SK-N-MC (cell line): Measurements from ENCODE around the gene PGAM2.

ENCODE experiments used
- EZH2 ChIP-seq: fragments of 200-600 bp; sonication (generic); IDR thresholded peaks from one replicate; pipeline ENCODE4 v1.6.1; 2017; ENCODE audit warnings: antibody characterized with exemption
- FOXP2 ChIP-seq: optimal IDR thresholded peaks from 2 replicates; pipeline ENCODE3; 2011; ENCODE audit warnings: mild to moderate bottlenecking, moderate library complexity; ENCODE audit not compliant: insufficient read depth; ENCODE audit errors: extremely low read length, control extremely low read depth
- POLR2AphosphoS5 ChIP-seq: IDR thresholded peaks from 2 replicates; pipeline ENCODE4 v1.6.1; 2012; ENCODE audit warnings: mild to moderate bottlenecking, low read depth, low read length, borderline replicate concordance

DNA sequence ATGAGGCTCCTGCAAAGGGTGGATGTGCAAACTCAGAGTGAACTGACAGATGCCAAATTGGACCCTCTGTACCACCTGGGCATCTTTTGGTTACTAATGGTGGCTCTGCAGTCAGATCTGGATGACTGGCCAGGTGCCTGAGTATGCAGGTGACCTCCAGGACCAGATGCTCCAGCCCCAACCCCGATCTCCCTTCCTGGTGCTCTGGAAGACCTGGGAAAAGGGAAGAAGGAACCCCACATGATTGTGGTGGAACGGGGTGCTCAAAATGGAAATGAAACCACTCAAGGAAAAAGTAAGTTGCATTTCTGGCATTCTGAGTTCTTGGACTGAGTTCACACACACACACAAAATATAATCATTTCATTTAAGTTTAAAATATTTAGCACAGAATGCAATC is 29.0 kb upstream of the PGAM2 start:
- TF ChIP-seq POLR2AphosphoS5 = no peak
- TF ChIP-seq EZH2 = no peak
- no peak for TF ChIP-seq FOXP2
